Esophagus squamous epithelium (tissue), 4 donors: Measurements from ENCODE around the gene ACP4.

Experiments
- POLR2A ChIP-seq, 4 donors: fragments of 450-650 bp; IDR thresholded peaks; one replicate each; pipeline ENCODE4 v1.6.1; 2017; ENCODE audit warnings: antibody characterized with exemption in 4 of 4, mild to moderate bottlenecking in 4 of 4, moderate library complexity in 3 of 4
- TF ChIP-seq, protein P1 (sequence below), 6 experiments: fragments of 450-650 bp in 4 of 6; fragments of 200-600 bp in 2 of 6; sonication (generic) in 2 of 6; IDR thresholded peaks; one replicate each; pipeline ENCODE4 v1.5.1; 2016 to 2019; ENCODE audit warnings: antibody characterized with exemption in 6 of 6, mild to moderate bottlenecking in 4 of 6, moderate library complexity in 4 of 6

DNA sequence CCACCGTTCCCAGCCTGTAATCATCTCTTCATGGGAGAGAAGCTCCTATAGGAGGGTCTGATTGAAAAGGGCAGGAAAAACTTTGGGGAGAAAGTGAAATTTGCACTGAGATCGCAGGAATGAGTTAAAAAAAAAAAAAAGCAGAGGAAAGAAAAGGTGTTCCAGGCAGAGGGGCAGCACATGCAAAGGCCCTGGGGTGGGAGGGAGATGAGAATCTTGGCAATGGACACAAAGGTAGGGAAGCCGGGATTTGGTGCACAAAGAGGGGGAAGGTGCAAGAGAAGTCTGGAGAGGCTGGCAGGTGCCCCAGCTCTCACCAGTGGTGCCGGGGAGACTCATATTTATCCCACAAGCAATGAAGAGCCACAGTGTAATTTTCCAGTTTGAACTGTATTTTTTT lies 36.3 kb upstream of the ACP4 start:
- TF ChIP-seq POLR2A (IDR thresholded peaks at IDR 0.05) = no peak
- TF ChIP-seq, protein P1, sequence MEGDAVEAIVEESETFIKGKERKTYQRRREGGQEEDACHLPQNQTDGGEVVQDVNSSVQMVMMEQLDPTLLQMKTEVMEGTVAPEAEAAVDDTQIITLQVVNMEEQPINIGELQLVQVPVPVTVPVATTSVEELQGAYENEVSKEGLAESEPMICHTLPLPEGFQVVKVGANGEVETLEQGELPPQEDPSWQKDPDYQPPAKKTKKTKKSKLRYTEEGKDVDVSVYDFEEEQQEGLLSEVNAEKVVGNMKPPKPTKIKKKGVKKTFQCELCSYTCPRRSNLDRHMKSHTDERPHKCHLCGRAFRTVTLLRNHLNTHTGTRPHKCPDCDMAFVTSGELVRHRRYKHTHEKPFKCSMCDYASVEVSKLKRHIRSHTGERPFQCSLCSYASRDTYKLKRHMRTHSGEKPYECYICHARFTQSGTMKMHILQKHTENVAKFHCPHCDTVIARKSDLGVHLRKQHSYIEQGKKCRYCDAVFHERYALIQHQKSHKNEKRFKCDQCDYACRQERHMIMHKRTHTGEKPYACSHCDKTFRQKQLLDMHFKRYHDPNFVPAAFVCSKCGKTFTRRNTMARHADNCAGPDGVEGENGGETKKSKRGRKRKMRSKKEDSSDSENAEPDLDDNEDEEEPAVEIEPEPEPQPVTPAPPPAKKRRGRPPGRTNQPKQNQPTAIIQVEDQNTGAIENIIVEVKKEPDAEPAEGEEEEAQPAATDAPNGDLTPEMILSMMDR (IDR thresholded peaks at IDR 0.05) = no peak
